GM19193 (cell line): ENCODE data around the gene CAPN9.

Experiments
- POLR2A ChIP-seq: IDR thresholded peaks from 4 replicates; pipeline ENCODE4 v1.6.1; 2011; ENCODE audit not compliant: insufficient read depth, insufficient read length; ENCODE audit errors: extremely low read depth

The CAPN9 gene

DNA sequence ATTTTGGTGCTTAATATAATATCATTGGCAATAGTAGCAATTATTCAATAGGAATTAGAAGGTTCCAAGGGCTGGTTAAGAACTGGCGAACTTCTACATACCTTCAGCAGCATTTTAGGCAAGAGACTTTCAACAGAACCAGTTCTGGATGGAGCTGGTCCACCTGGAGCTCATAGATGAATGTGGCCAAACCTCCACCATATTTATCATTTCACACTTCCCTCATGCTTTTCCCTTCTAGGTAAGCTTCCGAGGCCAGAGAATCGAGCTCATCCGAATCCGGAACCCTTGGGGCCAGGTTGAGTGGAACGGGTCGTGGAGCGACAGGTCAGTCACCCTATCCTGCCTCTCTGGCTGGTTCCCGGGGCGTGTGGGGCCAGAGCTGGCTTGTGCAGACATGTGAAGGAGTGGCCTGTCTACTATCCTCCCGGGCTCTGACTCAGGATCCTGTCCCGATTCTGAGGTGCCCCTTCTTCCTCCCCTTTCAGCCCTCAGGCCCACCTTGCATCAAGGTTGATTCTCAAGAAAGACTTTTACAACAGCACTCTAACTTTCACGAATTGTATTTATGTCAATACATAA is 24.7 kb downstream of the CAPN9 start:
- TF ChIP-seq POLR2A, result no peak

DNA sequence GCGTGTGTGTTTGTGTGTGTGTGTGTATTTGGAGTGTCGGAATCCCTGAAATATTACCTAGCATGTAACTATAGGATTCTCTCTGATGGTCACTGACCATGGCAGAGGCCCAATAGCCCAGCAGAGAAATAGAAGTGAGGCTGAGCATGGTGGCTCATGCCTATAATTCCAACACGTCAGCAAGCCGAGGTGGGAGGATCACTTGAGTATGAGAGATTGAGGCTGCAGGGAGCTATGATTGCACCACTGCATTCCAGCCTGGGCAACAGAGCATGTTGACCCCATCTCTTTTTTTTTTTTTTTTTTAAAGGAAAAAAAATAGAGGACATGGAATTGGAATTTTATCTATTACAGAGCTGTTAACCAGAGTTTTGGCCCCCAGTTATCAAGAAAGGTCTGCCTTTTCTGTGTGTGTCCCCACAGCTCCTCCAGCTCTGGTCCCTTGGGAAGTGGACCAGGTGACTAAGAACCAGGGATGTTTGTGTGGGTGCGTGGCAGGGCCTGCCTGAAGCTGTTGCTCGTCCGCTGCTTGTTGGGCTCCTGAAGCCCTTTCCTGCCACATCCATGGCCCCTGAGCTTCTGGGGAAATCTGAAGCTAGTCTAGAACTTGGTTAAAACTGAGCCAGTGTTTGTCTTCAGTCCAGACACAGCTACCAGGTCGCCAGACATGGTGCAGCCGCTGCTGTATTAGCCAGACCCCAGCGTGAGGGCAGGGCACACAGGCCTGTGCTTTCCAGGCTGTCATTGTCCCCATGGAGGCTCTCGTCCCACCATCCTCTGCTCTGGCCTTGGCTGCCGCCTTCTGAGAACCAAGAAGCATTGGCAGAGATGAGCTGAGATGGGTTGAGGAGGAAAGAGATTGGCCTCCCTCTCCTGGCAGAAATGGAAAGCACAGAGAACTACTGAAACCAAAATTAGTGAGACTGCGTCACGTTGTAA is 25.5 kb downstream of the CAPN9 start:
- no peak for TF ChIP-seq POLR2A

DNA sequence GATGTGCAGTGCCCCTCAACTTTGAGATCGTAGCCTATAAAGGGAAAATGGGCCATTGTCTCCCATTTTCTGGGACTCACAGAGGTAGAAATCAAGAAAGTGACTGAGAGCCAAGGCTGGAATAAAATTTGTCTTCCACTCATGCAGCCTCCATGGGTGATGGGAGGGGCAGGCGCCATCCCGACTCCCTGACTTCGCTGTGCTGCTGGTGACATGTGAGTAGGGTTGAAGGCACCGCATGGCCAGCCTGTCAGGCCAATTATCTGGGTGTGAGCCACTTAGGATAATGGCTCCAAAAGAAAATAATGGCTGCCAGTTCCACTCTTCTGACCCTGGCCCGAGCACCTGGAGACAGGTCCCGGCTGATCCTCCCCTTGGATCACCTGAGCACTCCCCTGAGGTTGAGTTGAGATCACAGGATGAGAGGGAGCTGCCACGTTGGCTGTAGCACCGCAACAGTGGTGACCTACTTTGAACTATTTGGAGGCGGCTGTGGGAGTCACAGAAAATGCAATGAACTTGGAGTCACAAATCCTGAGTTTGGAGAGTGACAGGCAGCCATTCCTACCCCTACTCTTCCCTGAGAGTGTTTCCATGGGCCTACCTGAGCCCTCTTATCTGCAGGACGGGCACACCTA is 26.3 kb downstream of the CAPN9 start:
- no peak for TF ChIP-seq POLR2A

DNA sequence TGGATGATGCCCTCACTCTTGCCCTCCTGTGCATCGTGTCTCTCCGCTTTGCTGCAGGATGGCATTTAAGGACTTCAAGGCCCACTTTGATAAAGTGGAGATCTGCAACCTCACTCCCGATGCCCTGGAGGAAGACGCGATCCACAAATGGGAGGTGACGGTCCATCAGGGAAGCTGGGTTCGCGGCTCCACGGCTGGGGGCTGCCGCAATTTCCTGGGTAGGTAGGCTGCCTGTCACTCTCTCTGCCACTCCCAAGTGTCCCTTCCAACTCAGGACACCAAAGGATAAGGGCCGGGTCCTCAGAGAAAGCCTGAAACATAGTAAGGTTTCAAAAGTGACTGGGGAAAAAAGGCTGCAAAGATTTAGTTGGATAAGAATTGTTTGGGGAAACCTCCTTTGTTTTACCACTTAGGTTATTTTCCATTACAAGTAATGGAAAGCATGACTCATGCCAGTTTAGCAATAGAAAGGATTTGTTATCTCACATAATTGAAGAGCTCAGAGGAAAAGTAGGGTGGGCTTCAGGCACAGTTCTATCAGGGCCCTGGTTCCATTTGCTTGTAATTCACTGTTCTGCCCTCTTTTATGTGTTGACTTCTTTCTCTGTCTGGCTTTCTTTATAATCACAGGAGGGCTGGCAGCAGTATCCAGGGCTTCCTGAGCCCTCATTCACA is 31.9 kb downstream of the CAPN9 start:
- no peak for TF ChIP-seq POLR2A

DNA sequence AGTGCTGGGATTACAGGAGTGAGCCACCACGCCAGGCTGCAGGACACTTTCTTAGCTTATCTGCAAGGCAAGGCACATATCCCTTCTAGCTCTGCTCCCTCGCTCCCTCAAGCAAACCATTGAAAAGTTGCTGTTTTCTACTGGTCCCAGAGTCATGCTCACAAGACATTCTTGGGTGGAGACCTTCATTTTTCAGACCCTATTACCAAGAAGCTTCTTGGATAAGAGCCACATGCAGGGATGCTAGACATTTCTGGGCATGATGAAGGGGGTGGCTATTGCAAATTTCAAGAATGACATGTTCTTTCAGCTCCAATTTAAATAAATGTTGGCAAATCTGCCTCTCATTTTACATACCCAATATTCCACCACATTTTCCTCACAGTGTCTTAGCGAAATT is 33.9 kb downstream of the CAPN9 start:
- TF ChIP-seq POLR2A, result no peak

DNA sequence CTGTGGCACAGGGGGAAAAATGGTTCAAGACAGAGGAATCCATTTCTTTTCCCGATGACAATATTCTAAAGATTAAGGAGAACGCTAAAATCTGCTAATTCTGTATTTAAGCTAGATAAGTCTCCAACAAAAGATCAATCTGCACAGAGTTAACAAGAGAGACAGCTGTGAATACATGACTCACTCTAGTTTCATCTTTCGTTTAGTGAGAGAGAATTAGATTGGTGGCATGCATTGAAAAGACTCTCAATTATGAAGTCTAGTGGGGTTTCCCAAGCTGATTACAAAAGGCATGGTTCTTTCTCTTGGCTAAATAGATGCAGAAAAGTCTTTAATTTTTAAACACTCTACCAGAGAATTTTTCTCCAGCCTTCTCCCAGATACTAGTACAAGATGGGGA is 34.4 kb downstream of the CAPN9 start:
- TF ChIP-seq POLR2A, result no peak

DNA sequence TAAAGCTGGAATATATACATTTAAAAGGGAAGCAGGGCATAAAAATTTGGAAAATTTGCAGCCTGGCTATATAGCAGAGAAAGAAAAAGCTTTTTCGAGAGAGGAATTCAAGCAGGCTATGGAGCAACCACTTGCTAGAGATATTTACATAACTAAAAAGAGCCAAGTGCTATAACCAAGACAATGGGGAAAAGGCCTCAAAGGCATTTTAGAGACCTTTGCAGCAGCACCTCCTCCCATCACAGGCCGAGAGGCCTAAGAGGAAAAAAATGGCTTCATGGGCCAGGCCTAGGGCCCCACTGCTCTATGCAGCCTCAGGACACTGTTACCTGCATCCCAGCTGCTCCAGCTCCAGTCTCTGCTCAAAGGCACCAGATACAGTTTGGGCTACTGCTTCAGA is 37.0 kb downstream of the CAPN9 start:
- TF ChIP-seq POLR2A, result no peak

DNA sequence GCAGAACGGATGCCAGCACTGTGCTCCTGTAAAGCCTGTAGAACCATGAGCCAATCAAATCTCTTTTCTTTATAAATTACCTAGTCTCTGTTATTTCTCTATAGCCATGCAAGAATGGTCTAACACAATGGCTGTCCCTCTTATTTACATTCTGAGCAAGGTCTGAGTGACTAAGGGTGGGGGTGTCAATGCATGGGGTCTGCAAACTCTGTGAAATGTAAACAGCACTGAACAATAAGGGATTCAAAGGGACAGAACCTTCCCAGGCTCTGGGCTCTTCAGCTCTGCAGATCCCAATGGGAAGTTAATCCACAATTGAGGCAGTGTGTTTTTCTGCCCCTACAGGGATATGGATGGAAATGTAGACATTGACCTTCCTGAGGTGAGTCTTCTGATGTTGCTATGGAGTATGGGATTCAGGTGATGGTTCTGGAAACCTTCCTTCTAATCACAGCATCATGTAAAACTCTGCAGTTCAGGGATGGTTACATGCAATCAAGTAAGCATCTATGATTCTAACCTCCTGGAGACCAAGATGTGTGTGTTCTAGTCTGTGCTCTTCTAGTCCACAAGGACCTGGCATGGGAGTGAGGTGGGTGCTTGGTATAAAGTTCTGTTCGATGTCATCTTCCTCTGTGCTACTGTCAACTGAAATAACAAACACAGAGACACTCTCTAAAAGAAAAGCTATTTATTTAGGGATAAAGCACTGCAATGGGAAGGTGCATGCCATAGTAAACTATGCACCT is 38.6 kb downstream of the CAPN9 start:
- TF ChIP-seq POLR2A, result no peak

DNA sequence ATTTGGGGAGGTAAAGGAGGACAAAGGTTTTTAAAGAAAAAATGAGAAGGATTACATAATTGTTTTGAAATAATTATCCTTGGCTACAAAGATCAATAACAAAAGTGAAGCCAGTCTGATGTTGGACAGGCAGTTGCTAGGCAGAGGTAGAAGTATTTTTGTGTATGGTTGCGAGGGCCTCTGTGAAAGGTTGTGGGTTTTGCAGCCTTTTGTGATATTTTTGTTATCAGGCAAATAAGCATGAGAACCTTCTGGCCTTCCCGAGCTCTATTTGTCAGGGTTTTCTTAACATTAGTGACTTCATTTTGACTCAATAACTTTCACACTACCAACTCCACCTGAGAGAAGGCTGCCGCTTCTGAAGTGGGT is 39.2 kb downstream of the CAPN9 start:
- no peak for TF ChIP-seq POLR2A

DNA sequence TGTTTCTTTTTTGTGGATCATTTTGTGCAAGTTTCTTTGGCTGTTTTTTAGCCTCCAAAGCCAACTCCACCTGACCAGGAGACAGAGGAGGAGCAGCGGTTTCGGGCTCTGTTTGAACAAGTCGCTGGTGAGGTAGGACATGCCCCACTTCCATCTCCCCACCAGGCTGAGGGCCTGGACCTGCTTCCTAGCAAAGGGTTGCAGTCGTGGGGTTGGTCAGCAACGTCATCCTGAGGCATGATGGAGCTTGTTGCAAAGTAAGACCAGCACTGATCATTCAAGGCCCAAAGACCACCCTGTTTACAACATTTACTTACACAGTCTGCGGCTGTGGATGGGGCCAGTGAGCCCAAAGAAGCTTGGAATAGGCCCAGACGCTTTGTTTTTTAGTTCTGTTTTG is 40.3 kb downstream of the CAPN9 start:
- no peak for TF ChIP-seq POLR2A

DNA sequence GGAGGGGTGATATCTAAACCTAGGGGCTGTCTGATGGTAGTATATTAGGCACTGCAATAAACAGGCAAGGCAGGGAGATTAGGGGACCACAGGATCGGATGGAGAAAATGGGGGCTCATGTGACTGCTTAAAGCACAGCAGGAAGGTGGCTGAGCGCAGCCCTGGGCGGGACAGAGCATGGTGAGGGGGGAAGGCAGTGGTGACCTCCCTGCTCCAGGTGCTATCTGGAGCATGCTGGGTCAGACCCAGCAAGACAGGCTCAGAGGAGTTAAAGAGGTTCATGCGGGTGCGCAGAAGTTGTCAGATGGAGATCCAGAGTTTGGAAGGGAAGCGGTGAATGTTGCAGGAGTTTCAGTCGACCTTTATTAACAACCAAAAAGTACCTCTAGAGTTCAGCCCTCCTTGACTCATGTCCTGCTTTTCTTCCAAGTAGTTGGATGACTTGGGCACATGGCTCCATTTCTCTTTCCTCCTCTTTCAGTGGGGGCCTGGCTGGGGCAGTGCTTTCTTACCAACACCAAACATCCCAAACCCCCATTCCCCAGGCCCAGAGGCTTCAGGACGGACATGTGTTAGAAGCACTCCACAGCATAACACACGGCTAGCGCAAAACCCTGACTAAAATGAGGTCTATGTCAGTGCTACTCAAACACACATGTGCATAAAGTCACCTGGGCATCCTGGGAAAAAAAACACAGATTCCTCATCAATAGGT is 41.5 kb downstream of the CAPN9 start:
- no peak for TF ChIP-seq POLR2A

DNA sequence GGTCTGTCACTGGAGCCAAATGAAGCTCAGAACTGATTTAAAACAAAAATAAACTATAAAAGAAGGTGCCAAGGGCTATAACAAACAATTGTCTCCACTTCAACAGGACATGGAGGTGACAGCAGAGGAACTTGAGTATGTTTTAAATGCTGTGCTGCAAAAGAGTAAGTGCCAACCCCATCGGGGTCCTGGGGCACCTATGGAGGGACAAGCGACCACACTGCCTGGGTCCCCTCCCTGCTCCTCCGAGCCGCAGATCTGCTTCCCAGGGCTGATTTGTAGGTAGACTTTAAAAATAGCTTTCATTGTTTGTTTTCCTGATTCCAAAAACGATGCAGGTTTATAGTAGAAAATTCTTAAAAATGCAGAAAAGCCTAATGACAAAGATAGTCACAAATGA is 42.8 kb downstream of the CAPN9 start:
- TF ChIP-seq POLR2A, result no peak

DNA sequence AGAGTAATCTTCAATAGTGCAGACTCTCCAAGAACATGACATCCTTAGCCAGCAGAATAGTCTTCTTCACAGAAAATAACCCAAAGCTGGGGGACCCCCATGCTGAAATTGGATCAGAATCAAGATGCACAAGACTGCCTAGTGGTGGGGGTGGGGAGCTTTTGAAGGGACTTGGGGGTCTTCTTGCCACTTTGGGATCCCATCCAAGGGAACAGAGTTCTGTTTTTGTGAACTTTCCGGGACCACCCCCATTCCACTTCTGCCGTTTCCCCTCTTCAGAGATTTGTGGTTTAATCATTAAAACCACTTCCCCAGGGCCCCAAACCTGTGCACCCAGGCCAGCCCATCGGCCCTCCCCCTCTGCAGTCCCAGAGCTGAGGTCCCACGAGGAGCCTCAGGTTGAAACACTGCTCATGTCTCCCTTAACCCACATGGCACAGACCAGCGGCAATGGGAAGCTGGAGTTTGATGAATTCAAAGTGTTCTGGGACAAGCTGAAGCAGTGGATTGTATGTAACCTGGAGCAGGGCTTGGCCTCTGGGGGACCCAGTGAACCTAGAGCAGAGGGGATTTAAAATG is 44.9 kb downstream of the CAPN9 start:
- no peak for TF ChIP-seq POLR2A
